CD4-positive, alpha-beta T cell (primary cell): ENCODE measurements around the gene CYB5B. TPM values are rescaled to one million over a fixed set of nuclear protein-coding genes. Genes with fewer than 3 reads are reported as not detected.

Experiments
- ATAC-seq: fragments of 200-7000 bp; cut with Tn5 transposase; one replicate; pipeline ENCODE4 v1.10.0; 2022; ENCODE audit warnings: mild to moderate bottlenecking; ENCODE audit not compliant: poor library complexity
- CTCF ChIA-PET: fragments of 350-600 bp; sonication (Branson Sonifier 250); formaldehyde crosslinking; loops from one replicate; lab custom pipeline; 2021; ENCODE audit warnings: antibody characterized with exemption, inconsistent platforms; lab: Charles Lee
- POLR2A ChIA-PET: fragments of 350-600 bp; sonication (Branson Sonifier 250); formaldehyde crosslinking; loops from one replicate; lab custom pipeline; 2021; ENCODE audit warnings: antibody characterized with exemption, inconsistent platforms; lab: Charles Lee
- DNase-seq, 14 experiments: peaks; one replicate each; pipeline ENCODE4 v3.0.0-alpha.2; 2013 to 2020; ENCODE audit warnings: mixed read lengths in 2 of 14
- H3K27ac ChIP-seq, 2 donors: one replicate each; pipeline versions ENCODE4 v1.5.1 to v1.7.0; 2013; ENCODE audit warnings: low read length in 2 of 2, low read depth in 1 of 2, mild to moderate bottlenecking in 1 of 2
- H3K27me3 ChIP-seq, 2 experiments: 1 replicate in 1 of 2; 2 replicates in 1 of 2; pipeline versions ENCODE4 v1.6.1 to v1.7.0; 2013; ENCODE audit warnings: low read length in 2 of 2, control low read depth in 1 of 2, mild to moderate bottlenecking in 1 of 2, moderate library complexity in 1 of 2; ENCODE audit not compliant: insufficient read depth in 2 of 2, control insufficient read depth in 1 of 2
- H3K36me3 ChIP-seq: one replicate; pipeline ENCODE4 v1.6.1; 2013; ENCODE audit warnings: low read length, control low read depth; ENCODE audit not compliant: insufficient read depth
- H3K4me1 ChIP-seq: one replicate; pipeline ENCODE4 v1.6.1; 2013; ENCODE audit warnings: low read length, control low read depth; ENCODE audit not compliant: insufficient read depth
- H3K4me3 ChIP-seq: one replicate; pipeline ENCODE4 v1.5.1; 2013; ENCODE audit warnings: mild to moderate bottlenecking, low read length, moderate library complexity
- H3K9me3 ChIP-seq, 2 experiments: 1 replicate in 1 of 2; 2 replicates in 1 of 2; pipeline versions ENCODE4 v1.6.1 to v1.7.0; 2013; ENCODE audit warnings: low read length in 2 of 2, mild to moderate bottlenecking in 2 of 2, control low read depth in 1 of 2, moderate library complexity in 1 of 2; ENCODE audit not compliant: control insufficient read depth in 1 of 2, insufficient read depth in 1 of 2
- H3K27ac Mint-ChIP-seq: one replicate; pipeline ENCODE4 v1.8.0; 2020; ENCODE audit warnings: mixed read lengths
- H3K27me3 Mint-ChIP-seq: one replicate; pipeline ENCODE4 v1.8.0; 2021; ENCODE audit warnings: mixed read lengths
- H3K36me3 Mint-ChIP-seq: one replicate; pipeline ENCODE4 v1.8.0; 2021; ENCODE audit warnings: low read depth, mixed read lengths
- H3K4me1 Mint-ChIP-seq: one replicate; pipeline ENCODE4 v1.8.0; 2021; ENCODE audit warnings: low read depth, mixed read lengths
- H3K4me3 Mint-ChIP-seq: one replicate; pipeline ENCODE4 v1.8.0; 2020; ENCODE audit warnings: mild to moderate bottlenecking, mixed read lengths
- H3K9me3 Mint-ChIP-seq: one replicate; pipeline ENCODE4 v1.8.0; 2020; ENCODE audit warnings: mixed read lengths
- intact Hi-C, 2 experiments: fragments of 100-400 bp; cut with DNase I in 1 of 2; cut with micrococcal nuclease in 1 of 2; formaldehyde crosslinking; loops; one replicate each; pipeline versions ENCODE4 v1.15.1 to v1.9.0; 2023 to 2025; cut with DNase I, micrococcal nuclease
- total RNA-seq, 174 experiments: library from RNA in 2 of 174; stranded (reverse) in 2 of 174; gene quantifications; one replicate each; pipeline ENCODE4 v1.2.3 and lab custom pipeline; 2021 to 2026
- TF ChIP-seq, protein P1 (sequence below): fragments of 200-600 bp; IDR thresholded peaks from one replicate; pipeline ENCODE4 v1.8.0; 2022; ENCODE audit warnings: antibody characterized with exemption, mild to moderate bottlenecking

CYB5B gene
- total RNA-seq, 2 experiments from 2014 or later = 16.0 to 18.3 TPM

DNA sequence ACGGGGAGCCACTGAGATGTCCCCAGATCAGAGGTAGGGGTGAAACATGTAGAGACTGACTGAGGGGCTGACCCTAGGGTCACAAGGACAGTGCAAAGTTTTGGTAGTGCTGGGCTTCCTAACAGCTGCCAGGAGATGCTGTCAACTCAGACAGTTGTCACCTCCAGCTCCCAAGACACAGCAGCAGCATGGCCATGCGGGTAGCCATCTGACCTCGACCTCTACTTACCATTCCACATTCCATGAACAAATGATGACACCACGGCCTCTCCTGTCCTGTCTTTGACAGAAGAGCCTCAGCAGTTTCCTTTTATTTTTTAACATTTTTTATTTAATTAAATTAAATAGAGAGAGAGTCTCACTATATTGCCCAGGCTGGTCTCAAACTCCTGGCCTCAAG, 76.1 kb downstream of the CYB5B start:
- Mint-ChIP-seq H3K27ac (no peak overlapping the region), H3K27me3 (no peaks in the 10 kb centered on the region), H3K4me3 (no peak overlapping the region), H3K4me1 (no peaks in the 10 kb centered on the region), H3K36me3 (no peaks in the 10 kb centered on the region), H3K9me3 (no peaks in the 10 kb centered on the region)
- ATAC-seq (no peak), DNase-seq (no peak)
- no peak overlapping the region for H3K27ac ChIP-seq
- H3K36me3 ChIP-seq = no peaks in the 10 kb centered on the region
- H3K4me3 ChIP-seq = no peak overlapping the region
- TF ChIP-seq, protein P1, sequence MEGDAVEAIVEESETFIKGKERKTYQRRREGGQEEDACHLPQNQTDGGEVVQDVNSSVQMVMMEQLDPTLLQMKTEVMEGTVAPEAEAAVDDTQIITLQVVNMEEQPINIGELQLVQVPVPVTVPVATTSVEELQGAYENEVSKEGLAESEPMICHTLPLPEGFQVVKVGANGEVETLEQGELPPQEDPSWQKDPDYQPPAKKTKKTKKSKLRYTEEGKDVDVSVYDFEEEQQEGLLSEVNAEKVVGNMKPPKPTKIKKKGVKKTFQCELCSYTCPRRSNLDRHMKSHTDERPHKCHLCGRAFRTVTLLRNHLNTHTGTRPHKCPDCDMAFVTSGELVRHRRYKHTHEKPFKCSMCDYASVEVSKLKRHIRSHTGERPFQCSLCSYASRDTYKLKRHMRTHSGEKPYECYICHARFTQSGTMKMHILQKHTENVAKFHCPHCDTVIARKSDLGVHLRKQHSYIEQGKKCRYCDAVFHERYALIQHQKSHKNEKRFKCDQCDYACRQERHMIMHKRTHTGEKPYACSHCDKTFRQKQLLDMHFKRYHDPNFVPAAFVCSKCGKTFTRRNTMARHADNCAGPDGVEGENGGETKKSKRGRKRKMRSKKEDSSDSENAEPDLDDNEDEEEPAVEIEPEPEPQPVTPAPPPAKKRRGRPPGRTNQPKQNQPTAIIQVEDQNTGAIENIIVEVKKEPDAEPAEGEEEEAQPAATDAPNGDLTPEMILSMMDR = no peak
- POLR2A ChIA-PET = no interaction called here
- H3K4me1 ChIP-seq = no peaks in the 10 kb centered on the region
- no peaks in the 10 kb centered on the region for H3K27me3 ChIP-seq
- CTCF ChIA-PET = no interaction called here
- intact Hi-C loops = no loop called here
- H3K9me3 ChIP-seq = no peaks in the 10 kb centered on the region

- no peak for DNase-seq
- Histone ChIP-seq H3K36me3 (no peaks in the 10 kb centered on the region), H3K27me3 (no peaks in the 10 kb centered on the region), H3K4me3 (no peak overlapping the region), H3K9me3 (no peaks in the 10 kb centered on the region), H3K4me1 (no peaks in the 10 kb centered on the region), H3K27ac (no peak overlapping the region)
- TF ChIP-seq, protein P1 = no peak
- Mint-ChIP-seq H3K4me1 (no peaks in the 10 kb centered on the region), H3K9me3 (no peaks in the 10 kb centered on the region), H3K4me3 (no peak overlapping the region), H3K27me3 (no peaks in the 10 kb centered on the region), H3K27ac (no peak overlapping the region), H3K36me3 (no peaks in the 10 kb centered on the region)
- intact Hi-C loops = no loop called here
- ATAC-seq = no peak
- ChIA-PET CTCF (no interaction called here), POLR2A (interaction anchor here (0.6 kb wide), 1 partner anchor 85 kb away, joined by 4 read pairs; no protein-coding TSS in a partner anchor)
Measured at GRCh38 chr16:69501956-69502745, 77.7 kb downstream of the CYB5B start.

DNA sequence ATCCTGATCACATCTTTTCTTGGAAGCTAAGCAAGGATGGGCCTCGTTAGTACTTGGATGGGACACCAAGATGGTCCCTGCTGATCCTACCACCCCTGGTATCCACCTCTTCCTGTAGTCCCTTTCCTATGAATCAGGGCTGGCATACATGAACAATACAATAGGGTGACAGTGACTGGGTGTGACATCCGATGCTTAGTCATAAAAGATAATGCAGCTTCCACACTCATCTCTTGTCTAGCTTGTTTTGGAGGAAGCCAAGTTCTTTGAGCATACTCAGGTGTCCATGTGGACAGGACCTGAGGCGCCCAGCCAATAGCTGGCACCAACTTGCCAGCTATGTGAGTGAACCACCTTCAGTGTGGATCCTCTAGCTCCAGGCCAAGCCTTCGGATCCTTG, 78.8 kb downstream of the CYB5B start:
- TF ChIP-seq, protein P1 = no peak
- Histone ChIP-seq H3K27ac (no peak overlapping the region), H3K27me3 (no peaks in the 10 kb centered on the region), H3K9me3 (no peaks in the 10 kb centered on the region), H3K4me1 (no peaks in the 10 kb centered on the region), H3K4me3 (no peak overlapping the region), H3K36me3 (no peaks in the 10 kb centered on the region)
- H3K9me3 Mint-ChIP-seq = no peaks in the 10 kb centered on the region
- intact Hi-C loops = no loop called here
- ChIA-PET POLR2A (no interaction called here), CTCF (no interaction called here)
- no peaks in the 10 kb centered on the region for H3K4me1 Mint-ChIP-seq
- H3K27ac Mint-ChIP-seq = no peak overlapping the region
- no peak overlapping the region for H3K4me3 Mint-ChIP-seq
- H3K27me3 Mint-ChIP-seq = no peaks in the 10 kb centered on the region
- DNase-seq (no peak), ATAC-seq (no peak)
- no peaks in the 10 kb centered on the region for H3K36me3 Mint-ChIP-seq
